ENCODE data around the gene SH3TC1. TPM values are rescaled to one million over a fixed set of nuclear protein-coding genes. Genes with fewer than 3 reads are reported as not detected.

SH3TC1 gene
- total RNA-seq, 2 donors from 2014 or later = 12.2 to 22.2 TPM

GRCh38 chr4:8250637-8251036 lies 51.5 kb downstream of the SH3TC1 start:
- Mint-ChIP-seq H3K27ac (no peak overlapping the region), H3K36me3 (no peaks in the 10 kb centered on the region), H3K9me3 (no peaks in the 10 kb centered on the region)
- no peak for ATAC-seq
- DNase-seq (ENCODE audit: low spot score in 2 of 2) = no peak

- Mint-ChIP-seq H3K9me3 (no peaks in the 10 kb centered on the region), H3K36me3 (no peaks in the 10 kb centered on the region), H3K27ac (no peak overlapping the region)
- ATAC-seq (no peak), DNase-seq (ENCODE audit: low spot score in 2 of 2) (no peak)
These were observed 52.2 kb downstream of the SH3TC1 start for GRCh38 chr4:8251110-8251883.

- no peaks in the 10 kb centered on the region for H3K9me3 Mint-ChIP-seq
- H3K27ac Mint-ChIP-seq = no peak overlapping the region
- no peak for DNase-seq (ENCODE audit: low spot score in 2 of 2)
- ATAC-seq = no peak
- H3K36me3 Mint-ChIP-seq = no peaks in the 10 kb centered on the region
These were observed 53.4 kb downstream of the SH3TC1 start for GRCh38 chr4:8252301-8253173.

GRCh38 chr4:8254076-8254475 lies 55.0 kb downstream of the SH3TC1 start:
- ATAC-seq = no peak
- H3K27ac Mint-ChIP-seq = no peak overlapping the region
- H3K36me3 Mint-ChIP-seq = no peaks in the 10 kb centered on the region
- H3K9me3 Mint-ChIP-seq = no peaks in the 10 kb centered on the region
- DNase-seq (ENCODE audit: low spot score in 2 of 2) = no peak

- Mint-ChIP-seq H3K9me3 (no peaks in the 10 kb centered on the region), H3K36me3 (no peaks in the 10 kb centered on the region), H3K27ac (no peak overlapping the region)
- no peak for DNase-seq (ENCODE audit: low spot score in 2 of 2)
- ATAC-seq = no peak
These were observed 56.8 kb downstream of the SH3TC1 start for GRCh38 chr4:8255698-8256441.

- Mint-ChIP-seq H3K27ac (no peak overlapping the region), H3K9me3 (no peaks in the 10 kb centered on the region), H3K36me3 (no peaks in the 10 kb centered on the region)
- ATAC-seq (no peak), DNase-seq (ENCODE audit: low spot score in 2 of 2) (no peak)
These were observed 58.8 kb downstream of the SH3TC1 start for GRCh38 chr4:8257854-8258253.

- ATAC-seq = peak in 1 of 2 donors; percentile 11
- H3K9me3 Mint-ChIP-seq = no peaks in the 10 kb centered on the region
- no peak overlapping the region for H3K27ac Mint-ChIP-seq
- H3K36me3 Mint-ChIP-seq = no peaks in the 10 kb centered on the region
- no peak for DNase-seq (ENCODE audit: low spot score in 2 of 2)
These were observed 59.6 kb downstream of the SH3TC1 start for GRCh38 chr4:8258552-8259212.

- Mint-ChIP-seq H3K27ac (no peak overlapping the region), H3K36me3 (no peaks in the 10 kb centered on the region), H3K9me3 (no peaks in the 10 kb centered on the region)
- DNase-seq (ENCODE audit: low spot score in 2 of 2) (no peak), ATAC-seq (no peak)
These were observed 60.8 kb downstream of the SH3TC1 start for GRCh38 chr4:8259743-8260430.

GRCh38 chr4:8260656-8261111 lies 61.6 kb downstream of the SH3TC1 start:
- no peak overlapping the region for H3K27ac Mint-ChIP-seq
- DNase-seq (ENCODE audit: low spot score in 2 of 2) (no peak), ATAC-seq (no peak)
- H3K36me3 Mint-ChIP-seq = no peaks in the 10 kb centered on the region
- no peaks in the 10 kb centered on the region for H3K9me3 Mint-ChIP-seq

- H3K27ac Mint-ChIP-seq = no peak overlapping the region
These were observed 62.9 kb downstream of the SH3TC1 start for GRCh38 chr4:8261851-8262535.

GRCh38 chr4:8262637-8263322 lies 63.7 kb downstream of the SH3TC1 start:
- ATAC-seq = no peak
- DNase-seq (ENCODE audit: low spot score in 2 of 2) = no peak
- no peaks in the 10 kb centered on the region for H3K9me3 Mint-ChIP-seq

More at GRCh38 chr4:8261851-8262535, 62.9 kb downstream of the SH3TC1 start:
- H3K9me3 Mint-ChIP-seq = no peaks in the 10 kb centered on the region
- DNase-seq (ENCODE audit: low spot score in 2 of 2) (no peak), ATAC-seq (peak; percentile 24 to 39)
- H3K36me3 Mint-ChIP-seq = no peaks in the 10 kb centered on the region

GRCh38 chr4:8263397-8263796 lies 64.3 kb downstream of the SH3TC1 start:
- Mint-ChIP-seq H3K36me3 (no peaks in the 10 kb centered on the region), H3K9me3 (no peaks in the 10 kb centered on the region), H3K27ac (peak overlapping the region in 1 of 2 donors; percentile 9)
- no peak for DNase-seq (ENCODE audit: low spot score in 2 of 2)
- ATAC-seq = no peak

More at GRCh38 chr4:8262637-8263322, 63.7 kb downstream of the SH3TC1 start:
- no peaks in the 10 kb centered on the region for H3K36me3 Mint-ChIP-seq
- no peak overlapping the region for H3K27ac Mint-ChIP-seq

- no peak overlapping the region for H3K27ac Mint-ChIP-seq
- H3K9me3 Mint-ChIP-seq = no peaks in the 10 kb centered on the region
- DNase-seq (ENCODE audit: low spot score in 2 of 2) (no peak), ATAC-seq (no peak)
- H3K36me3 Mint-ChIP-seq = no peaks in the 10 kb centered on the region
These were observed 65.0 kb downstream of the SH3TC1 start for GRCh38 chr4:8264106-8264505.

GRCh38 chr4:8265171-8265929 lies 66.3 kb downstream of the SH3TC1 start:
- Mint-ChIP-seq H3K36me3 (no peaks in the 10 kb centered on the region), H3K27ac (no peak overlapping the region)
- no peak for ATAC-seq

More at GRCh38 chr4:8265171-8265929, 66.3 kb downstream of the SH3TC1 start:
- DNase-seq (ENCODE audit: low spot score in 2 of 2) = no peak
- H3K9me3 Mint-ChIP-seq = no peaks in the 10 kb centered on the region
